Spleen (tissue), 7 donors: Measurements from ENCODE around the gene LDLRAD4.

Experiments
- CTCF ChIP-seq, 11 experiments: fragments of 200-600 bp in 7 of 11; fragments of 450-650 bp in 4 of 11; sonication (generic) in 4 of 11; IDR thresholded peaks in 8 of 11; conservative IDR thresholded peaks in 3 of 11; 1 replicate in 7 of 11; 2 replicates in 4 of 11; pipeline versions ENCODE4 v1.4.0 to v1.8.0; 2016 to 2021; ENCODE audit warnings: antibody characterized with exemption in 11 of 11, inconsistent platforms in 4 of 11, mild to moderate bottlenecking in 1 of 11
- POLR2A ChIP-seq, 3 donors: fragments of 450-650 bp; IDR thresholded peaks; one replicate each; pipeline ENCODE4 v1.5.1; 2017; ENCODE audit warnings: antibody characterized with exemption in 3 of 3, mild to moderate bottlenecking in 1 of 3
- donor health status: DM: no; HTN: no; CAD: no; lungs with moderate emphysema.
- donor health status: DM: no; HTN: no; CAD: no.
- donor health status: DM: no; HTN: no; CAD: no.

GRCh38 chr18:13389491-13390131 is 171.1 kb downstream of the LDLRAD4 start:
- no peak for TF ChIP-seq CTCF (IDR thresholded peaks at IDR 0.05 in 8 of 11, conservative IDR thresholded peaks at IDR 0.05 in 3 of 11)
- no peak for TF ChIP-seq POLR2A (IDR thresholded peaks at IDR 0.05)
